ENCODE data around the gene TMEM164.

The TMEM164 gene

DNA sequence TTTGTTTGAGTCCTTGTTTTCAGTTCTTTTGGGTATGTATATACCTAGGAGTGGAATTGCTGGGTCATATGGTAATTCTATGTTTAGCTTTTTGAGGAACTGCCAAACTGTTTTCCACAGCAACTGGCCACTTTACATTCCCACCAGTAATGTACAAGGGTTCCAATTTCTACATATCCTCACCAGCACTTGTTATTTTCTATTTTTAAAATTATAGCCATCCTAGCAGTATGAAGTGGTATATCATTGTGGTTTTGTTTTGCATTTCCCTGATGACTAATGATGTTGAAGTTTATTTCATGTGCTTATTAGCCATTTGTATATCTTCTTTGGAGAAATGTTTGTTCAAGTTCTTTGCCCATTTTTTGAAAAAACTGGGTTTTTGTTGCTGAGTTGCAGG, 39.6 kb downstream of the TMEM164 start:
- no peak for DNase-seq

DNA sequence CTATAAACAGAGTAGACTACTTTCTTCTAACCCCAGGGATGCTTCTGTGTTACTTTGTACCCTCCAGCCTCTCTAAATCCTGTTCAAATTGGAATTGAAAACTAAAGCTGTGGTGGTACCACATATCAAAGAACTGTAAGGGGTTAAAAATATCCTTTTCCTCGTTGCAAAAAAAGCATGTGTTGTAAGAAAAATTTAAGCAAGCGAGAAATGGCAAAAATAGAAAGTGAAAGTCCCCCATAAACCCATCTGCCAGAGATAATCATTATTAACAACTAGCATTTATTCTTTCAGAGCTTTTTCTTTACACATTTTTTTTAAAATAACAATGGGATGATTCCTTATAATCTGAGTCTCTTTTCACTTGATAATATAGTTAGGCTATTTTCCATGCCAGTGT, 40.6 kb downstream of the TMEM164 start:
- peak; percentile 21 for DNase-seq

DNA sequence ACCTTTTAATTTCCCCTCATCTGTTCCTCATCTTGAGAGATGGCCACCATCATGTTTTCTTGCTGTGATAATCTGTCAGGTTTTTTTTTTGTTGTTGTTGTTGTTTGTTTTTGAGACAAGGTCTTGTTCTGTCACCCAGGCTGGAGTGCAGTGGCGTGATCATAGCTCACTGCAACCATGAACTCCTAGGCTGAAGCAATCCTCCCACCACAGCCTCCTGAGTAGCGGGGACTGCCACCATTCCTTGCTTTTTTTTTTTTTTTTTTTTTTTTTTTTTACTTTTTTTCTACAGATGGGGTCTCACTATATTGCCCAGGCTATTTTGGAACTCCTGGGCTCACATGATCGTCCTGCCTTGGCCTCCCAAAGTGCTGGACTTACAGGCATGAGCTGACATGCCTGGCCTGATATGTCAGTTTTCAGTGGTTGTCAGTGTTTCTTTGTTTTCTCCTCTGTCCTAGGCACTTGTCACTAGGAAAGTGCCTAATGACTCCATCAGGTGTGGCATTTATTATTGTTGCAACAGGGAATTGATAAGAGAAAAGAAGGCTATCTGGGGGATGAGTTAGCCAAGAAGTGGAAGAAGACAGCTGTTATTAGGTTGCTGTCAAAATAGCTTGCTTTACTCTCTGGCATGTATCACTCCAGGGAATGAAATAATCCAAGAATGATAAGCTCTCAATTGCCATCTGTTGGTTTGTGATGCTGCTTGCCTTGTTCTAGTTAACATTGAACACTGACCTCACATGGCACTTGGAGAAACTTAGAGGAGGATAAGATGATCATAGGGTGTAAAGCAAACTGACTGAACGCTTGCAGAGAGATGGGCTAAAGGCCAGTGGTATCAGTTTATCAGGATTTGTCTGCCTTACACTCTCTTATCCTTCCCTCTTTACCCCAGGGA, 41.7 kb downstream of the TMEM164 start:
- peak; percentile 31 for DNase-seq

DNA sequence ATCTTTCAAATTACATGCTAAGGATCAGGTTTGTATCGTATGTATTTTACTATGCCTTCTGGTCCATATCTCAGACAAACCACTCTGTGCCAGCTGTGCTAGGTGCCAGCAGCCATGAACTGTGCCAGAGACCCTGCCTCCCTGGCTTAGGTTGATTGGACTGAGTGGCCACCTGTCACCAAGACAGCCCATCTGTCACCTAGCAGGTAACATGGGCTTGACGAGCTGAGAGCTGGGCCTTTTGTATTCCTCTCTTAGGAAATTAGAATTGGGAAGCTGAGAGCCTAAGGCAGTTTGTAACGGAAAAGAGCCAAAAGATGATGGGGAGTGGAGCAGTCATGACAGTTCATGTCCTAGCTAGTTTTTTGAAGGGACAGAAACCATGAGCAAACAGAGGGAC, 42.5 kb downstream of the TMEM164 start:
- no peak for DNase-seq

DNA sequence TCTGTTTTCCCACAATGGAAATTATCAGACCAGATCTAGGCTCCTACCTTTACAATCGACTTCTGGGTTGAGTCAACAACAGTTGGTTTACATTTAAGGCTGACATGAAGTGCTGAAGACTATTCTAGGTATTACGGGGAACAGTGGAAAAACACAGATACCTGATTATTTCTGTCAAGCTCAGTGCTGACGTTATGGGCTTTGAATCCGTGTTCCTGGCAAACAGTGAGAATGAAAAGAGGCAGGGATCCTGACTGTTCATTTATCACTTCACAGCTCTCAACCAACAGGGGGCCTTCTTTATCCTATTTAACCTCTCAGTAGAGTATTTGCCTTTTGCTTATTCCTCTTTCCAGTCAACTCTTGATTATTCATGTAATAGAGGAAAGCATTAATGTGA, 43.1 kb downstream of the TMEM164 start:
- DNase-seq = no peak

DNA sequence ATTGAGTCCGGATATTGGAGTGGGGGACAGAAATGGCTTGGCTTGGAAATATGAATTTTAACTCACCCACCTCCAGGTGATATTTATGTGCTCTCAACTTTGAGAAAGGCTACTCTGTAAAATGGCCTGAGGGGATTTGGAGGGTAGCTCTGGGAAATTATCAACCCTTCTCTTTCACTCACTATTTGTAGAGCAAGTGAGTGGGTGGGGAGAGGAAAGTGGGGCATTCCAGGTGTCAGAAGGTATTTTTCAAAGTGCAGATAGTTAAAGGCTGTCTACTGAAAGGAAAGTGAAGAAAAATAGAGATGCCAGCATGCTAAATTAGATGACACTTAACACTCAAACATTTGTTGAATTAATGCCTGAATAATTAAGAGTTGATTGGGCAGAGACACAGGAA, 44.1 kb downstream of the TMEM164 start:
- no peak for DNase-seq

DNA sequence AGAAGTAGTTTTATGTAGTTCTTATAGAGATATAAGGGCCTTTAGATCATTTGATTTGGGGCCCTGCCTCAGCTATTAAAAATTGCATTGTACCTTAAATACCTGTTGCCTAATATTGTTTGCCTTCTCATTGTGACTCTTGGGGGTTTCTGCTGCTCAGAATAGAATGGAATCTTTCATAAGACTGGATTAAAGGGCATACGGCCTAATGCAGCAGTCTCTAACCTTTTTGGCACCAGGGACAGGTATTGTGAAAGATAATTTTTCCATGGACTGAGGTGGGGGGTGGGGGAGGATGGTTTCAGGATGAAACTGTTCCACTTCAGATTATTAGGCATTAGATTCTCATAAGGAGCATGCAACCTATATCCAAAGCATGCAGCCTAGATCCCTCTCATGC, 46.2 kb downstream of the TMEM164 start:
- no peak for DNase-seq

DNA sequence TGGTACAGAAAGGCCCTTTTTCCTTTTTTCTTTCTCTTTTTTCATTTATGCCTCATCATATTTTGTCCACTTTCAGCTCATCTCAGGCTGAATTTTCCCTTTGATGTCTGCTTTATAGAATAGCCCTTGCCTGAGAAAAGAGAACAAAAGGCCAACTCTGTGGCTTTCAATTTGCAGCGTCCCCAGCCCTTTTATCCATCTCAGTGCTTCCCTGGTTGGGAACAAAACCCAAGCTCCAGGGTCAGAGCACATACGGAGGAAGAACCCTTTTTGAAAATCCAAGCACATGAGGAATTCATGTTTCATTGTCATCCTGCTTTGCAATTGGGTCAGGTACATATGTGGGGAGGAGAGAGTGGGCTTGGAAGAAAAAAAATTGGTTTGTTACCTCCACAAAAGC, 47.5 kb downstream of the TMEM164 start:
- DNase-seq = no peak

DNA sequence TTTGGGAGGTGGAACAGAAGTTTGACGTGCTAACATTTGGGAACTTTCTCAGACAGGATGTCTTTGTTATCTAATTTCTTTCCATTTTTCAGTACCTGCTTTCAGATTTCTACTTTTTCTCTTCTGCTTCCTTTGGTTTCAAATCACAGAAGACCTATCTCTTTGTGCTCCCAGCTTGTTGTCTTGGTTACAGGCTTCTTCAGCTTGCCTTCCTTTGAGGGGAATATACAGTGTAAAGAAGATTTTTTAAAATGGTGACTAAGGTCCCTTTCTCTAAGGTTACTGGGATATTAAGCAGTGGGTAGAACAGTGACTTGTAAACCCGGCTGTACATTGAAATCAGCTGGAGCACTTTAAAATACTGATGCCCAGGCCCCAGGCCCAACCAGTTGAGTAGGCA, 48.0 kb downstream of the TMEM164 start:
- DNase-seq = no peak

DNA sequence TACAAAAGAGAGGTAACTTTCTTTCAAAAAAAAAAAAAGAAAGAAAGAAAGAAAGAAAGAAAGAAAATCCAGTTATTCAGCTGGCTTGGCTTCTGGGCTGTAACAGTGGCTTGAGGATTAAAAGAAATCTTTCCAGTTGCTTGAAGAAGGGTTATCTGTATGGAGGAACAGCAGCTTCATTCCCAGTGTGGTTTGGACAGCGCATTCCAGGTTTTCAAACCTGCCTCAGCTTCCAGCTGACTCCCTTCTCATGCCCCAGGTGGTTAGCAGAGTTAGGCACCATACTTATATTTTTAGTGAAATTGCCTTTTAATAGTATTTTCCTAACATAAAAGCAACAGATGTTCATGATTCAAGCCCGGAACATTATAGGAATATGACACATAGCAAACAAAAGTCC, 48.6 kb downstream of the TMEM164 start:
- no peak for DNase-seq

DNA sequence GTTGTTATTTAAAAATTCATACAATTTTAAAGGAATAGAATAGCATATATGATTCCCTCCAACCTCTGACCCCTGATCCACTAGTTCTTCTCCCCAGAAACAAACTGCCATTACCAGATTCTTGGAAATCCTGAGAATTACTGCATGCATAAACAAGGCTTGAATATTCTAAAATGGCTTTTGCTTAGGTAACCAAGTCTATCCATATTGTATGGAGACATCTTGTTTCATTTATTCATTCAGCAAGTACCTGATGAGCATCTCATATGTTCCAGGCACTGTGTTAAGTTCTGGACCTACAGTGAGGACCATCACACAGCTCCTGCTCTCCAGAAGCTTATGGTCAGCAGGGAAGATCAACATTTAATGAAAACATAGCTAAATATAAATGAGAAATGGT, 49.4 kb downstream of the TMEM164 start:
- no peak for DNase-seq

DNA sequence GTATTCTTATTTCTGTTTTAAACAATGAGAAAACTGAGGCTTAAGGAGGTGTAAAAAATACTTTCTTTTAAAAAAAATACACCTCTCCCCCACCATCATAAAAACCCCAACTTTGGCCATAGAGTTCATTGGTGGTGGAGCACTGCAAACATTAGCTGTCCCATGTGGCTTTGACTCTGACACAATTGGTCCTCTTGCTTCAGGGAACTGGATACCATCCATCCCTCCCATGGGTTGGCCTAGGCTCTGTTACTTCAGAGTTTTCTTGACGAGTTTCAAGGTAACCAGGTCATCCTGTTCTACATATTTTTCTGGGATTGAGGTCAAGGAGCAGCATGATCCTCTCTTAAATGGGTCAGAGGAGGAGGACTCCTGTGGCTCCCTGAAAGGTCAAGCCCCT, 50.5 kb downstream of the TMEM164 start:
- DNase-seq = no peak

DNA sequence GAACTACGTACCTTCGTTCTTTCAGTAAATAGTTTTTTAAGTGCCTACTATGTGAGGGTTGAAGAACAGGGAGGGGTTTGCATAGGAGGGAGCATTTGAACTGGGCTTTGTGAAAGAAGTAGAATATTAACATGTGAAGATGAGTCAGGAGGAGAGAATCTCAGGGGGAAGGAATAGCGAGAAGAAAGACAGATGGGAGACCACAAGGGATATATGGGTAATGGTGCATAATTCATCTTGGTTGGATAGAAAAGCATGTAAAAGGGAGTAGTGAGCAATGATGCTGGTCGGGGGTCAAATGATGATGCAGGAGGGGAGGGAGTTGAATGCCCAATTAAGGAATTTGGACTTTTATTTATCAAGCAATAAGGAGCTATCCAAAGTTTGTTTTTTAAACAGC, 52.7 kb downstream of the TMEM164 start:
- no peak for DNase-seq

DNA sequence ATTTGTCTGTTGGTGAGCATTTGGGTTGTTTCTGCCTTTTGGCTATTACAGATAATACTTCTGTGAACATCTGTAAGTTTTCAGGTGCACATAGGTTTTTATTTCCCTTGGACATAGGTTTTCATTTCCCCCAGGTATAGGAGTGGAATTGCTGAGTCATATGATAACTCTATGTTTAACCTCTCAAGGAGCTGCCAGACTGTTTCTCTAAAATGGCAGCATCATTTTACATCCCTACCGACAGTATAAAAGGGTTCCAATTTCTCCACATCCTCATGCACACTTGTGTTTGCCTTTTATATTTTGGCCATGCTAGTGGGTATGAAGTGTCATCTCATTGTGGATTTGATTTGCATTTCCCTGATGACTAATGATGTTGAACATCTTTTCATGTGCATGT, 53.5 kb downstream of the TMEM164 start:
- no peak for DNase-seq

DNA sequence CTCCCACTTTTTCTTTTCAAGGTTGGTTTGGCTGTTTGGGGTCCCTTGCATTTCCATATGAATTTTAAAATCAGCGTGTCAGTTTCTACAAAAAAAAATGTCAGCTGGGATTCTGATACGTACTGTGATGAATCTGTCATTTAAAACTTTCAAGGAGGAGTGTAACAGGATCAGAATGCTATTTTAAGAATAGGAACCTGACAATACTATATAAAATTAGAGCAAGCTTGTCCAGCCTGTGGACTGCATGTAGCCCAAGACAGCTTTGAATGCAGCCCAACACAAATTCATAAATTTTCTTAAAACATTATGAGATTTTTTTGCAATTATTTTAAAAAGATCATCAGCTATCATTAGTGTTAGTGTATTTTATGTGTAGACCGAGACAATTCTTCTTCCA, 56.5 kb downstream of the TMEM164 start:
- no peak for DNase-seq

DNA sequence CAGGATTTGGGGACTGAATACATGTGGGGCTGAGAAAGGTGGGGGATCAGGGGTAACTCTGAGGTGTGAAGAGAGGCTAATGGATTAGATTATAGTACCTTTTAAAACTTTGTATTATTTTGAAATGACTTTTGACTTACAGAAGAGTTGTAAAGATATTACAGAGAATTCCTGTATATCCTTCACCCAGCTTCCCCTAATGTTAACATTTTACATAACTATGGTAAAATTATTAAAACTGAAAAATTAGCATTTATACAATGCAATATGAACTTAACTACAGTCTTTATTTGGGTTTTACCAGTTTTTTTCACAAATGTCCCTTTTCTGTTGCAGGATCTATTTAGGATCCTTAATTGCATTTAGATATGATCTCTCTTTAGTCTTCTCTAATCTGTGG, 57.4 kb downstream of the TMEM164 start:
- no peak for DNase-seq

DNA sequence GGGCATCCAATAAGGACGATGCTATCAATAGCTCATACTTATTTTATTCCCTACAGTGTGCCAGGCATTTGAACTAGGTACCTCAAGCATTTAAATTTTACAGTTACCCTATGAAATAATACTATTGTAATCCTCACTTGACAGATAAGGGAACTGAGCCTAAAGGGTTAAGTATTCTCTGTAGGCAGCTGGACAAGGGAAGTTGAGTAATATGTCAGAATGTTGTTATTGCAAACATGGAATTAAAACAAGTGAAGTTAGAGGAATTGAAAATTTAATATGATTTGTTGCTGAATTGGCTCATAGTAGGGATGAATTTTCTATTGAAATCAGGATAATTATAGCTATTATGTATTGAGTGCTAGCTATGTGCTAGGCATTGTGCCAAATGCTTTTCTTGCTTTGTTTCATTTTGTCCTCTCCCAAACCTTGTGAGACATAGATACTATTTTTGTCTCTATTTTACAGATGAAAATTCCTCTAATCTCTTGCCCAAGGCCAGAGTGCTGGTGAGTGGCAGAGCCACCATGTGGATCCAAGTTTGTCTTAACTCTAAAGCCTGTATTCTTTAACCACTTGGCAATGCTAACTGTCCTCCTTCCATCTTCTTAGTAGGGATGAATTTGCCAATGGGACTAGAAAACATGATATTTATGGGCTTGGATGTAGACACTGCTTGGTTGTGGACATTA, 58.1 kb downstream of the TMEM164 start:
- peak; percentile 22 for DNase-seq

DNA sequence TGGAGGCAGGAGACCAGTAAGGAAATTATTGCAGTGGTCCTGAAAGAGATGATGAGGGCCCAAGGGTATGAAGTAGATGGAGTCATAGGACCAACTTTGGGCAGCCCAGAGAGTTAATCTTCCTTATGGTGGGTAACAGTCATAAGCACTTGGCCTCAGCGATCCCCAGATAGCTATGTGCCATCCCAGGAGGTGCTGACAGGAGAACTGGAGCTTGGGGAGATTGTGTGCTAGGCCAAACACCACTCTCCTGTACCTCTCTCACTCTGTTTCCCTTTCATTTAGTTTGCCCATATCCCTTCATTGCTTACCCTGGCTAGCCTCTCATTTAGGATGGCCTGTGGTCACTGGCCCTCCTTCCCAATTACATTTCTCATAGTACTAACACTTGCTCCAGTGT, 60.0 kb downstream of the TMEM164 start:
- DNase-seq = no peak

DNA sequence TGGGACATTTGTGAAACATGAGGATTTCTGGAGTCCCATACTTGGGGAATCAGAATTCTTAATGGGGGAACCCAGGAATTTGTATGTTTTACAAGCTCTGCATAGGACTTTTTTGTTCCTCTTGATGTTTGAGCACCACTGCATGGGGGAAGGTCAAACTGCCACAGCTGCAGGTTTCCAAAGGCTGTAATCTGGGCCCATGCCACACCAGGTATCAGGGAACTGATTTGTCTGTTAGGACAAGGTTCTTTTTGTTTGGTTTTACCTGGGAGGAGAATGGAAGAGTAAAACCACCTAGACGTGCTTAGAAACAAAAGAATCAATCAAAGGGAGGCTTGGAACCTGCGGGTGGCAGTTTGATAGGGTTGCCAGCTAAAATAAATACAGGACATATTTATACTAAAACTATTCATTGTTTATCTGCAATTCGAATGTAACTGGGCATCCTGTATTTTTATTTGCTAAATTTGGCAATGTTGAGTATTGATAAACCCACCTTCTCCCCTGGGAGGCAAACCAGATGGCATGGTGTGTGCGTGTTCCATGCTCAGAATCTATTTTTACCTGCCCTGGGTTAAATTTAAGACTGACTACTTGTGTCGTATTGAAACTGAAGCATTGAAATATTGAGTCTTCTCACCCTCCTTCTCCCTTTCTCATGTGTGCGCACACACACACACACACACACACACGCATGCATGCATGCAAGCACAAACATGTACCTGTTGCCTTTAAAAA, 63.7 kb downstream of the TMEM164 start:
- DNase-seq = no peak

DNA sequence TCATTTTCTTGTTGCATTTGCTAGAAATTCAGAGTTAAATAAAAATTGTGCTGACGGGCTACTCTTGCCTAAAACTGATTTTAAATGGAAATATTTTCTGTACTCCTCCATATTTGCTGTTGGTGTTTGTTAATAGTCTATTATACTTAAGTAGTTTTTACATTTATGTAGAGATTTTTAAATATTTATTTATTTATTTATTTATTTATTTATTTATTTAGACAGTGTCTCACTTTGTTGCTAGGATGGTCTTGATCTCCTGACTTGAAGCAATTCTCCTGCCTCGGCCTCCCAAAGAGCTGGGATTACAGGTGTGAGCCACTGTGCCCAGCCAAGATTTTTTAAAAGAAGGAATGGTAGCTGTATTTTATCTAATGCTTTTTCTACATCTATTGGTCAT, 68.1 kb downstream of the TMEM164 start:
- no peak for DNase-seq

DNA sequence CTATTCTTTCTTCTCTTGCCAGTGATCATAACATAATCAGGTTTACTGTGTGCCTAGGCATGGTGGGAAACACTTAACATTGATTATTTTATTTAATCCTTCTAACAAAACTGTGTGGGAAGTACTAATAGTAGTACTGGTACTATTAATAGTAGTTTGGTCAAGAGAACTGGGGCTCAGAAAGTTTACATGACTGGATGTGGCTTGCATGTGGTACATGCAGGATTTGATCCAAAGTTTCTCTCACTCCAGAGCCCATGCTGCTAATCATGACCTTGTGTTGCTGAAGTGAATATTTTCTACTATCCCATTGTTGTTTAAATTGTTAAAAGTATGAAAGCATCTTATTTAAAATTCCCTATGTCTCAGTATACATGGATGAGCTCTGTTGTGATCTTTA, 78.4 kb downstream of the TMEM164 start:
- no peak for DNase-seq

DNA sequence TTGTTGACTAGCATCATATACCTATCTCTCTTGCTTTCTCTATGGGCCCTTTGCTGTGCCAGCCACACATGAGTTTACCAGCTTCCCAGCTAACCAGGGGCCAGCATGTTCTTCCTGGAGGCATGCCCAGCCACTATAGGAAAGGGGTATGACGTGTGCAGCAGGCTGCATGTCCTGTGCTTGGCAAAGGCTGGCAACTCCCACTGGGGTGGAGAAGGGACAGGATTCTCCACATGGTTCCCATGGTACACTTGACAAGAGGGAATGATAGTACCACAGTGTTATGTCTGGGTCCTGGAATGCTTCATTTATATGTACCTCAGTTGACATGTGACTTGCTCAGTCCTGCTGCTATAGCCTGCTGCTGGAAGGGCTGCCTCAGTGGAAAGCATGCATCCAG, 78.8 kb downstream of the TMEM164 start:
- no peak for DNase-seq

DNA sequence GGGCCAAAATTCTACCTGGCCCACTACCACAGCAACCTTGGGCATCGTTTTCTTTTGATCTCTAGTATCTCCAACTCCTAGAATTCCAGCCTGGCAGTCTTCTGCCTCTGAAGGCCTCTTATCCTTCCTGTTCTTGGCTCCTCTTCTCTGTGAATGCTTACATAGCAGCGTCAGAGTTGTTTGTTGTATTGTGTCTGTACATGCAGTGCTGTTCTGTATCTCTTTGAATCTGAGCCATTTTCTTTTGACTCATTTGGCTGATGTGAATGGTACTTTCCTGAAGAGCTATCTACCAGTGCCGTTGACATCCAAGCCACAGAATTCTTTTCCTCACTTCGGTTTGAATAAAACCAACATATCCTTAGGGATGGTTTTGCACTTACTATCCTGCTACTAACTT, 79.2 kb downstream of the TMEM164 start:
- DNase-seq = no peak

Data from hematopoietic multipotent progenitor cell treated with erythropoietin and hydrocortisone succinate and interleukin-3 and kit ligand, for 4 days (in vitro differentiated cells).